WTC11 (cell line): Measurements from ENCODE around the gene RPL18. TPM values are rescaled to one million over a fixed set of nuclear protein-coding genes. Genes with fewer than 3 reads are reported as not detected.

ENCODE experiments used
- ATF2 ChIP-seq: sonication (generic); formaldehyde crosslinking; IDR thresholded peaks from 2 replicates; pipeline ENCODE4 v1.8.1; 2022; ENCODE audit warnings: low read depth, missing genetic modification reagents, borderline replicate concordance
- CDX4 ChIP-seq: fragments of 250-450 bp; sonication (Bioruptor Pico); IDR thresholded peaks from 2 replicates; pipeline ENCODE4 v1.9.0; 2021; ENCODE audit warnings: moderate library complexity, mild to moderate bottlenecking, inconsistent platforms, borderline replicate concordance
- CTCF ChIP-seq: fragments of 200-600 bp; IDR thresholded peaks from 2 replicates; pipeline ENCODE4 v1.8.0; 2022; ENCODE audit warnings: antibody characterized with exemption
- E2F5 ChIP-seq: sonication (generic); formaldehyde crosslinking; IDR thresholded peaks from 2 replicates; pipeline ENCODE4 v1.8.1; 2022; ENCODE audit warnings: mild to moderate bottlenecking, moderate library complexity, missing genetic modification reagents
- ESRRA ChIP-seq: sonication (generic); formaldehyde crosslinking; IDR thresholded peaks from 2 replicates; pipeline ENCODE4 v1.8.1; 2022; ENCODE audit warnings: mild to moderate bottlenecking, missing genetic modification reagents, borderline replicate concordance
- ETV6 ChIP-seq: sonication (generic); formaldehyde crosslinking; IDR thresholded peaks from 2 replicates; pipeline ENCODE4 v1.8.1; 2022; ENCODE audit warnings: mild to moderate bottlenecking, missing genetic modification reagents
- FOXK1 ChIP-seq: sonication (generic); formaldehyde crosslinking; IDR thresholded peaks from 2 replicates; pipeline ENCODE4 v1.8.0; 2022; ENCODE audit warnings: mild to moderate bottlenecking, moderate library complexity, missing genetic modification reagents
- GABPB1 ChIP-seq: sonication (generic); formaldehyde crosslinking; IDR thresholded peaks from 2 replicates; pipeline ENCODE4 v1.8.1; 2023; ENCODE audit warnings: mild to moderate bottlenecking, missing genetic modification reagents
- RELA ChIP-seq: sonication (generic); formaldehyde crosslinking; IDR thresholded peaks from 2 replicates; pipeline ENCODE4 v1.8.1; 2022; ENCODE audit warnings: missing genetic modification reagents, mild to moderate bottlenecking, borderline replicate concordance
- SP1 ChIP-seq: sonication (generic); formaldehyde crosslinking; conservative IDR thresholded peaks from 2 replicates; pipeline ENCODE4 v1.8.1; 2022; ENCODE audit warnings: missing genetic modification reagents
- TCF7 ChIP-seq: sonication (generic); formaldehyde crosslinking; IDR thresholded peaks from 2 replicates; pipeline ENCODE4 v1.8.0; 2022; ENCODE audit warnings: mild to moderate bottlenecking, low read depth, missing genetic modification reagents, moderate library complexity
- TP53 ChIP-seq: sonication (generic); formaldehyde crosslinking; IDR thresholded peaks from 2 replicates; pipeline ENCODE4 v1.8.1; 2023; ENCODE audit warnings: mild to moderate bottlenecking, missing genetic modification reagents
- USF1 ChIP-seq: sonication (generic); formaldehyde crosslinking; IDR thresholded peaks from 2 replicates; pipeline ENCODE4 v1.8.0; 2022; ENCODE audit warnings: mild to moderate bottlenecking, missing genetic modification reagents
- ZBTB43 ChIP-seq: sonication (generic); formaldehyde crosslinking; IDR thresholded peaks from 2 replicates; pipeline ENCODE4 v1.8.1; 2023; ENCODE audit warnings: mild to moderate bottlenecking, missing genetic modification reagents
- ZNF396 ChIP-seq: fragments of 250-450 bp; sonication (Bioruptor Pico); IDR thresholded peaks from 2 replicates; pipeline ENCODE4 v1.8.0; 2021; ENCODE audit warnings: mild to moderate bottlenecking, moderate library complexity, borderline replicate concordance
- ZSCAN18 ChIP-seq: fragments of 250-450 bp; sonication (Bioruptor Pico); IDR thresholded peaks from 2 replicates; pipeline ENCODE4 v2.1.2; 2022; ENCODE audit warnings: mild to moderate bottlenecking, moderate library complexity
- total RNA-seq: library from RNA; stranded (reverse); gene quantifications from 3 replicates; pipeline ENCODE4 v1.2.3, GENCODE V29; 2021

RPL18 gene
- total RNA-seq, 1 experiment from 2014 or later = 1,712 TPM

- TF ChIP-seq ZBTB43 (CRISPR knock-in tag) (no peak; the same call in 1 of the 2 replicates), TCF7 (CRISPR knock-in tag) (no peak), ATF2 (CRISPR knock-in tag) (no peak), FOXK1 (no peak), ESRRA (CRISPR knock-in tag) (no peak), GABPB1 (CRISPR knock-in tag) (no peak), CDX4 (CRISPR knock-in tag) (no peak), ZNF396 (CRISPR knock-in tag) (no peak), CTCF (no peak), TP53 (CRISPR knock-in tag) (peak; percentile 58; the same call in 1 of the 2 replicates), USF1 (peak; percentile 45; the same call in 1 of the 2 replicates), RELA (CRISPR knock-in tag) (peak; percentile 77; the same call in 1 of the 2 replicates), ZSCAN18 (CRISPR knock-in tag) (no peak), ETV6 (CRISPR knock-in tag) (no peak), E2F5 (CRISPR knock-in tag) (0 out of 2 replicates have a peak, but pooled peaks have one; percentile 17), SP1 (CRISPR knock-in tag) (no peak; the same call in 1 of the 2 replicates)
Measured at GRCh38 chr19:48630296-48631063, 11.5 kb upstream of the RPL18 start (continued).
